ENCODE measurements around the gene RIPK1. TPM values are rescaled to one million over a fixed set of nuclear protein-coding genes. Genes with fewer than 3 reads are reported as not detected.

The RIPK1 gene
- total and polyA plus RNA-seq, 2 of the 8 experiments (the other 6 are each of a cell fraction or from before 2014, with no cell fraction given) = 5.9 to 22.9 TPM

GRCh38 chr6:3052481-3053230 lies 15.6 kb upstream of the RIPK1 start (continued):
- TF ChIP-seq, protein P1, sequence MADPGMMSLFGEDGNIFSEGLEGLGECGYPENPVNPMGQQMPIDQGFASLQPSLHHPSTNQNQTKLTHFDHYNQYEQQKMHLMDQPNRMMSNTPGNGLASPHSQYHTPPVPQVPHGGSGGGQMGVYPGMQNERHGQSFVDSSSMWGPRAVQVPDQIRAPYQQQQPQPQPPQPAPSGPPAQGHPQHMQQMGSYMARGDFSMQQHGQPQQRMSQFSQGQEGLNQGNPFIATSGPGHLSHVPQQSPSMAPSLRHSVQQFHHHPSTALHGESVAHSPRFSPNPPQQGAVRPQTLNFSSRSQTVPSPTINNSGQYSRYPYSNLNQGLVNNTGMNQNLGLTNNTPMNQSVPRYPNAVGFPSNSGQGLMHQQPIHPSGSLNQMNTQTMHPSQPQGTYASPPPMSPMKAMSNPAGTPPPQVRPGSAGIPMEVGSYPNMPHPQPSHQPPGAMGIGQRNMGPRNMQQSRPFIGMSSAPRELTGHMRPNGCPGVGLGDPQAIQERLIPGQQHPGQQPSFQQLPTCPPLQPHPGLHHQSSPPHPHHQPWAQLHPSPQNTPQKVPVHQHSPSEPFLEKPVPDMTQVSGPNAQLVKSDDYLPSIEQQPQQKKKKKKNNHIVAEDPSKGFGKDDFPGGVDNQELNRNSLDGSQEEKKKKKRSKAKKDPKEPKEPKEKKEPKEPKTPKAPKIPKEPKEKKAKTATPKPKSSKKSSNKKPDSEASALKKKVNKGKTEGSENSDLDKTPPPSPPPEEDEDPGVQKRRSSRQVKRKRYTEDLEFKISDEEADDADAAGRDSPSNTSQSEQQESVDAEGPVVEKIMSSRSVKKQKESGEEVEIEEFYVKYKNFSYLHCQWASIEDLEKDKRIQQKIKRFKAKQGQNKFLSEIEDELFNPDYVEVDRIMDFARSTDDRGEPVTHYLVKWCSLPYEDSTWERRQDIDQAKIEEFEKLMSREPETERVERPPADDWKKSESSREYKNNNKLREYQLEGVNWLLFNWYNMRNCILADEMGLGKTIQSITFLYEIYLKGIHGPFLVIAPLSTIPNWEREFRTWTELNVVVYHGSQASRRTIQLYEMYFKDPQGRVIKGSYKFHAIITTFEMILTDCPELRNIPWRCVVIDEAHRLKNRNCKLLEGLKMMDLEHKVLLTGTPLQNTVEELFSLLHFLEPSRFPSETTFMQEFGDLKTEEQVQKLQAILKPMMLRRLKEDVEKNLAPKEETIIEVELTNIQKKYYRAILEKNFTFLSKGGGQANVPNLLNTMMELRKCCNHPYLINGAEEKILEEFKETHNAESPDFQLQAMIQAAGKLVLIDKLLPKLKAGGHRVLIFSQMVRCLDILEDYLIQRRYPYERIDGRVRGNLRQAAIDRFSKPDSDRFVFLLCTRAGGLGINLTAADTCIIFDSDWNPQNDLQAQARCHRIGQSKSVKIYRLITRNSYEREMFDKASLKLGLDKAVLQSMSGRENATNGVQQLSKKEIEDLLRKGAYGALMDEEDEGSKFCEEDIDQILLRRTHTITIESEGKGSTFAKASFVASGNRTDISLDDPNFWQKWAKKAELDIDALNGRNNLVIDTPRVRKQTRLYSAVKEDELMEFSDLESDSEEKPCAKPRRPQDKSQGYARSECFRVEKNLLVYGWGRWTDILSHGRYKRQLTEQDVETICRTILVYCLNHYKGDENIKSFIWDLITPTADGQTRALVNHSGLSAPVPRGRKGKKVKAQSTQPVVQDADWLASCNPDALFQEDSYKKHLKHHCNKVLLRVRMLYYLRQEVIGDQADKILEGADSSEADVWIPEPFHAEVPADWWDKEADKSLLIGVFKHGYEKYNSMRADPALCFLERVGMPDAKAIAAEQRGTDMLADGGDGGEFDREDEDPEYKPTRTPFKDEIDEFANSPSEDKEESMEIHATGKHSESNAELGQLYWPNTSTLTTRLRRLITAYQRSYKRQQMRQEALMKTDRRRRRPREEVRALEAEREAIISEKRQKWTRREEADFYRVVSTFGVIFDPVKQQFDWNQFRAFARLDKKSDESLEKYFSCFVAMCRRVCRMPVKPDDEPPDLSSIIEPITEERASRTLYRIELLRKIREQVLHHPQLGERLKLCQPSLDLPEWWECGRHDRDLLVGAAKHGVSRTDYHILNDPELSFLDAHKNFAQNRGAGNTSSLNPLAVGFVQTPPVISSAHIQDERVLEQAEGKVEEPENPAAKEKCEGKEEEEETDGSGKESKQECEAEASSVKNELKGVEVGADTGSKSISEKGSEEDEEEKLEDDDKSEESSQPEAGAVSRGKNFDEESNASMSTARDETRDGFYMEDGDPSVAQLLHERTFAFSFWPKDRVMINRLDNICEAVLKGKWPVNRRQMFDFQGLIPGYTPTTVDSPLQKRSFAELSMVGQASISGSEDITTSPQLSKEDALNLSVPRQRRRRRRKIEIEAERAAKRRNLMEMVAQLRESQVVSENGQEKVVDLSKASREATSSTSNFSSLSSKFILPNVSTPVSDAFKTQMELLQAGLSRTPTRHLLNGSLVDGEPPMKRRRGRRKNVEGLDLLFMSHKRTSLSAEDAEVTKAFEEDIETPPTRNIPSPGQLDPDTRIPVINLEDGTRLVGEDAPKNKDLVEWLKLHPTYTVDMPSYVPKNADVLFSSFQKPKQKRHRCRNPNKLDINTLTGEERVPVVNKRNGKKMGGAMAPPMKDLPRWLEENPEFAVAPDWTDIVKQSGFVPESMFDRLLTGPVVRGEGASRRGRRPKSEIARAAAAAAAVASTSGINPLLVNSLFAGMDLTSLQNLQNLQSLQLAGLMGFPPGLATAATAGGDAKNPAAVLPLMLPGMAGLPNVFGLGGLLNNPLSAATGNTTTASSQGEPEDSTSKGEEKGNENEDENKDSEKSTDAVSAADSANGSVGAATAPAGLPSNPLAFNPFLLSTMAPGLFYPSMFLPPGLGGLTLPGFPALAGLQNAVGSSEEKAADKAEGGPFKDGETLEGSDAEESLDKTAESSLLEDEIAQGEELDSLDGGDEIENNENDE (IDR thresholded peaks at IDR 0.05; ENCODE audit: insufficient replicate concordance, low read length) = no peak
- no peak for TF ChIP-seq KDM1A (IDR thresholded peaks at IDR 0.05; ENCODE audit: borderline replicate concordance, low read length)
- no peak for TF ChIP-seq BACH1 (IDR thresholded peaks at IDR 0.05; ENCODE audit: low read length)
- TF ChIP-seq, protein P2, sequence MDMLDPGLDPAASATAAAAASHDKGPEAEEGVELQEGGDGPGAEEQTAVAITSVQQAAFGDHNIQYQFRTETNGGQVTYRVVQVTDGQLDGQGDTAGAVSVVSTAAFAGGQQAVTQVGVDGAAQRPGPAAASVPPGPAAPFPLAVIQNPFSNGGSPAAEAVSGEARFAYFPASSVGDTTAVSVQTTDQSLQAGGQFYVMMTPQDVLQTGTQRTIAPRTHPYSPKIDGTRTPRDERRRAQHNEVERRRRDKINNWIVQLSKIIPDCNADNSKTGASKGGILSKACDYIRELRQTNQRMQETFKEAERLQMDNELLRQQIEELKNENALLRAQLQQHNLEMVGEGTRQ (IDR thresholded peaks at IDR 0.05; ENCODE audit: low read length) = no peak
- no peak for TF ChIP-seq CHD1 (IDR thresholded peaks at IDR 0.05; ENCODE audit: low read depth, low read length)
- TF ChIP-seq BCL11A (IDR thresholded peaks at IDR 0.05; ENCODE audit: low read depth in 2 of 2, low read length in 2 of 2) = no peak
- TF ChIP-seq TEAD4 (IDR thresholded peaks at IDR 0.05; ENCODE audit: low read depth, low read length) = no peak
- no peak for TF ChIP-seq SAP30 (IDR thresholded peaks at IDR 0.05; ENCODE audit: insufficient read depth, insufficient replicate concordance, low read length)
- no peak for TF ChIP-seq NRF1 (IDR thresholded peaks at IDR 0.05; ENCODE audit: low read depth, low read length)
